ENCODE measurements around the gene DCAF8.

DNA sequence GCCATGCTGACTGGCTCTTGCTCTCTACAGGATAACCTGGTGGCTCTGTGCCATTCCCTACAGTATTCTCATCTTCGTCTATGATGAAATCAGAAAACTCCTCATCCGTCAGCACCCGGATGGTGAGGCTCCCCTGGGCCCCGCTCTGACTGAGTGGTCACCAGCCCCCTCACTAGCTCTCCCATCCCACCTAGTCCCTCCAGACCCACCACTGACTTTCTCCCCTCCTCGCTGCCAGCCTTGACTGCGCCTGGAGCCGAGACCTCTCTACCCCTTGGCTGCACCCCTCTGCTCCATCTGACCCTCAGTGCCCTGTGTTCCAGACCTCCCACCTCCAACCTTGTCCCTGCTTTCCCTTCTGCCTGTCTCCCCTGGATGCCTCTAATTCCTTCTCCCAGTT, 76.1 kb downstream of the DCAF8 start:
- no peak for TF ChIP-seq POLR2A (IDR thresholded peaks at IDR 0.05)
- TF ChIP-seq, protein P1, sequence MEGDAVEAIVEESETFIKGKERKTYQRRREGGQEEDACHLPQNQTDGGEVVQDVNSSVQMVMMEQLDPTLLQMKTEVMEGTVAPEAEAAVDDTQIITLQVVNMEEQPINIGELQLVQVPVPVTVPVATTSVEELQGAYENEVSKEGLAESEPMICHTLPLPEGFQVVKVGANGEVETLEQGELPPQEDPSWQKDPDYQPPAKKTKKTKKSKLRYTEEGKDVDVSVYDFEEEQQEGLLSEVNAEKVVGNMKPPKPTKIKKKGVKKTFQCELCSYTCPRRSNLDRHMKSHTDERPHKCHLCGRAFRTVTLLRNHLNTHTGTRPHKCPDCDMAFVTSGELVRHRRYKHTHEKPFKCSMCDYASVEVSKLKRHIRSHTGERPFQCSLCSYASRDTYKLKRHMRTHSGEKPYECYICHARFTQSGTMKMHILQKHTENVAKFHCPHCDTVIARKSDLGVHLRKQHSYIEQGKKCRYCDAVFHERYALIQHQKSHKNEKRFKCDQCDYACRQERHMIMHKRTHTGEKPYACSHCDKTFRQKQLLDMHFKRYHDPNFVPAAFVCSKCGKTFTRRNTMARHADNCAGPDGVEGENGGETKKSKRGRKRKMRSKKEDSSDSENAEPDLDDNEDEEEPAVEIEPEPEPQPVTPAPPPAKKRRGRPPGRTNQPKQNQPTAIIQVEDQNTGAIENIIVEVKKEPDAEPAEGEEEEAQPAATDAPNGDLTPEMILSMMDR (IDR thresholded peaks at IDR 0.05) = no peak
